PC-9 (cell line): Measurements from ENCODE around the gene DGCR2.

Experiments used
- EZH2 ChIP-seq: fragments of 200-600 bp; sonication (generic); IDR thresholded peaks from 2 replicates; pipeline ENCODE4 v1.8.0; 2017; ENCODE audit warnings: antibody characterized with exemption, low read depth
- TF ChIP-seq, protein P1 (sequence below): fragments of 200-600 bp; sonication (generic); conservative IDR thresholded peaks from 2 replicates; pipeline ENCODE4 v1.6.1; 2017; ENCODE audit warnings: mixed run types, antibody characterized with exemption, mild to moderate bottlenecking, moderate library complexity

DNA sequence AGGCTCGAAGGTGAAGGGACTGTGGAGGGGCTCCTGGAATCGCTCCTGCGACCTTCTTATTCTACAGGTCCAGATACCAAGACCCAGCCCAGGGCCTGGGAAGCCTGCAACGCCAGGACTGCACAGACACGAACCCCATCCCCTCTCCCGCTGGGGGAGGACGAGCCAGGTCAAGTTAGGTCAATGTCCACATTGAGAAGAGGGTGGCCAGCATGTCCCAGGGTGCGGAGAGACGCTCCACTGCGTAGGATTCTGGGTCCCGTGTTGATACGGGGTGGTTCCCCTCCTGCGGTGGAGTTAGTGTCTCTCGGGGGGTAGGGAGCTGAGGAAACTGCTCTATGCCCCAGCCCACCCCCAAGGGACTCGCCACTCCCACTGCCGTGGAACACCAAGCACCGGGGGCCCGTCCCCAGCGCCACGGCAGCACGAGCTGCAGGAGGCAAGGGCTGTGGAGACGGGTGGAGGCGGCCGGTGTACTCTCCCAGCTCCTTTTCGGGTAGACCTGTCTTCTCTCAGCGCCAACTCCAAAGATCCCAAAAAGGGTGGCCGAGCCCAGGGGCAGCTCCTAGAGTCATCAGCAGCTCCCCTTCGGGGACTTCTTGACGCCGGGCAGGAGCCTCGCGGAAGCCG, 26.3 kb upstream of the DGCR2 start:
- TF ChIP-seq, protein P1, sequence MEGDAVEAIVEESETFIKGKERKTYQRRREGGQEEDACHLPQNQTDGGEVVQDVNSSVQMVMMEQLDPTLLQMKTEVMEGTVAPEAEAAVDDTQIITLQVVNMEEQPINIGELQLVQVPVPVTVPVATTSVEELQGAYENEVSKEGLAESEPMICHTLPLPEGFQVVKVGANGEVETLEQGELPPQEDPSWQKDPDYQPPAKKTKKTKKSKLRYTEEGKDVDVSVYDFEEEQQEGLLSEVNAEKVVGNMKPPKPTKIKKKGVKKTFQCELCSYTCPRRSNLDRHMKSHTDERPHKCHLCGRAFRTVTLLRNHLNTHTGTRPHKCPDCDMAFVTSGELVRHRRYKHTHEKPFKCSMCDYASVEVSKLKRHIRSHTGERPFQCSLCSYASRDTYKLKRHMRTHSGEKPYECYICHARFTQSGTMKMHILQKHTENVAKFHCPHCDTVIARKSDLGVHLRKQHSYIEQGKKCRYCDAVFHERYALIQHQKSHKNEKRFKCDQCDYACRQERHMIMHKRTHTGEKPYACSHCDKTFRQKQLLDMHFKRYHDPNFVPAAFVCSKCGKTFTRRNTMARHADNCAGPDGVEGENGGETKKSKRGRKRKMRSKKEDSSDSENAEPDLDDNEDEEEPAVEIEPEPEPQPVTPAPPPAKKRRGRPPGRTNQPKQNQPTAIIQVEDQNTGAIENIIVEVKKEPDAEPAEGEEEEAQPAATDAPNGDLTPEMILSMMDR = no peak
- TF ChIP-seq EZH2 = no peak
